HG02885 (cell line): ENCODE measurements around the gene PDLIM7.

Source experiments
- ATAC-seq: cut with Tn5 transposase; IDR thresholded peaks from one replicate; pipeline ENCODE4 v1.9.1; 2021; ENCODE audit warnings: mild to moderate bottlenecking; ENCODE audit not compliant: unreplicated experiment, poor library complexity

PDLIM7 gene

GRCh38 chr5:177447611-177448243, 49.7 kb downstream of the PDLIM7 start:
- no peak for ATAC-seq

DNA sequence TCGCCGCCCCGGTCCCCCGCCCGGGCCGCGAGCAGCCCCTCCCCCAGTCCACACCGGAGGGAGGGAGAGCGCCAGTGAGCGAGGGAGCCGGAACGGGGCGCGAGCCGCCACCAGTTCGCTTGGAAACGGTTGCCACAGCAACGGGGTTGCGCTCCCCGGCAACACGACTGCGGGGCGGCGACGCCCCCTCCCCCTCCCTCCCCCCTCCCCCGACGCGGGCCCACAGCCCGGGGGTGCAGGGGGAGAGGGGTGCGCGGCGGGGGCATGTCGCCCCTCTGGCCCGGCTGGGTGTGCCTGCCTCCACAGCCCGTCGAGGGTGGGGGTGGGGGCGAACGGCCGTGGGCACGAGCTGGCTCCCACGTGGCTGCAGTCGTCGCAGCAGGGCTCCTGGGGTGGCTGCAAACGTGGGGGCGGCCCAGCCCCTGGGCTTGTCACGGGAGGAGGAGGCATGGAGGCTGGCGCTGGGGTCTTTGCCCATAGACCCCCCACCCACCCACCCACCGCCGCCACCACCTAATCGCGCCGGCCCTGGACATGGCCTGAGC, 50.3 kb downstream of the PDLIM7 start:
- peak; percentile 10 for ATAC-seq

GRCh38 chr5:177446200-177447065, 51.0 kb downstream of the PDLIM7 start, which contains the start of gene PRR7:
TSS of gene PRR7 (plus strand) at chr5:177446814. CDS start at chr5:177455068, 8,254 bp downstream.
- ATAC-seq = peak; percentile 62

DNA sequence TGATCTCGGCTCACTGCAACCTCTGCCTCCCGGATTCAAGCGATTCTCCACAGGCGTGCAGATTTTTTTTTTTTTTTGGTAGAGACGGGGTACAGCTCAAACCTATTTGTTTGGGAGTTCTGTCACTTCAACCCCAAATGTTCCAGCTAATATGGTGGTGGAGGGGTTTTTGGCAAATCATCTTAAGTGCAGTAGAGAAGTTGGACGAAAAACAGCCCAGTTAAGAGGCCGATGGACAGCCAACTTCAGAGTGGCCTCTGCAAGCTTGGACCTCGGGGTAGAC, 51.5 kb downstream of the PDLIM7 start:
- ATAC-seq = no peak

- no peak for ATAC-seq
Observed at GRCh38 chr5:177445052-177445916, 52.1 kb downstream of the PDLIM7 start.

DNA sequence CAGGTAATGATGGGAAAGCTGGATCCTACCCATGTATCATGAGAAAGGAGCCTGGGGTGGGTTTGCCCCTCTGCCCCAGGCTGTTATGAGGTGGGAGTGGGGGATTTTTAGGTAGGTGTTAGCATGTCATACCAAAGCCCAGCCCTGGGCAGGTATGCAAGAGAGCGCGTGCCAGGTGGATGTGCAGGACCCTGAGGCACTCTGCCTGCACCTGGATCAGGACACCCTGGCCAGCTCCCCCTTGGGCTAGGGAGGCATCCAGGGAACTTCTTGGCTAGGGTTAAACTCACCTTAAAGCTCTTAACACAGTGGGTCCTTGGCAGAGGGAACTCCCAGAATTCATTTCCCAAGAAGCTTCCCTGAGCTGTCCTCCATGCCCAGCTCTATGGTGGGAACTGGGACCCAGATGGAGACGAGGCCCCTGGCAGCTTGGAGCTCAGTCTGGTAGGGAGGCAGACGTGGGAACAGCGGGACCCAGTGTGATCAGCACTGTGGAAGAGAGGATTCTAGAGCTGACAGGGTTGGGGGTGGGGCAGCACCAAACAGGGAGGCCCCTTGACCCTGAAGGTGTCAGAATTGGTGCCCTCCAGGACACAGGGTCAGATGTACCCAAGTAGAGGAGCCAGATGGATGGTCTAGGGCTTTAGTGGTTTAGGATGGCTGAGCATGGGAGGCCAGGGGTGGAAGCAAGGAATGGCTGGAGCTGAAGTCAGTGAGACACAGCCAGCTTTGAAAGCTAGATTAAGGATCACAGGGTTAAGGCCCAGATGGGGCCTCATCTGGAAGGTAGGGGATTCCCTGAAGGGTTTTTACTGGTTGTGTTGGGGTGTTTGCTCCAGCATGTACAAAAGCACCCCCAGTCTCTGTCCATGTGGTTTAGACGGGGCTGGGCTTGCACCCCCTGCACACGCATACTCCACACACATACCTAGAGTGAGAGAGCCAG, 53.0 kb downstream of the PDLIM7 start:
- no peak for ATAC-seq

GRCh38 chr5:177443144-177443983, 54.0 kb downstream of the PDLIM7 start:
- no peak for ATAC-seq

GRCh38 chr5:177442066-177442826, 55.2 kb downstream of the PDLIM7 start:
- ATAC-seq = no peak

DNA sequence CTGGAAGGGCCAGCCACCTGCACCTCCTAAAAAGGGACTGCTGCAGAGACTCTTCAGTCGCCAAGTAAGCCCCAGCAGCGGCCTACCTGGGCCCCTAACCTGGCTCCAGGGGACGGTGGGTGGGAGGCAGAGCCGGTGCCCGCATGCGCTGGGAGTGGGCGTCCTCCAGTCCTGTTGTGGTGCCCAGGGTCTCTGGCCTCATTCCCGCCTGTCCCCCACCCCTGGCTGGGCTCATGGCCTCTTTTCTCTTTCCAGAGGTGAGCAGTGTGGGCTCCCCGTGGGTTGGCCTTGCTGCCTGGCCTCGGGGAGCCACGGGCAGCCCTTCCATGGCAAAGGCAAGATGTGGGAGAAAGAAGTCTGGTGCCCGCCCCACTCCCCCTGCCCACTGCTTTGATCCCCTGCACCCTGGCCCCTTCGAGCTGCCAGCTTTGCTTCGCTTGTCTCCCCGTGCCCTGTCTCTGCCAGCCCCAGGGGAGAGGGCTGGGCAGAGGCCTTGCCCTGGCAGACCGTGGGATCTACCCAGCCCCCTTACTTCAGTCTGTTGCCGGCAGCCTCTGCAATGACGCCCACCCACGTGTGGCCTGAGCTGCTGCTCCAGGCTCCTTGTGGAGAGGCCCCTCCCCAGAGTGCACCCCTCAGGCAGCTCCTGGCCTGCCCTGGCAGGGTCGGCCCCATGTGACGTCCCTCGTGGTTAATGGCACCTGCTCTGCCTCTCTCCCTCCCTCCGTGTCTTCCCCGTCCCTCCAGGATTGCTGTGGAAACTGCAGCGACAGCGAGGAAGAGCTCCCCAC, 56.2 kb downstream of the PDLIM7 start:
- ATAC-seq = no peak

GRCh38 chr5:177440211-177440989, 57.0 kb downstream of the PDLIM7 start:
- ATAC-seq = no peak

GRCh38 chr5:177439518-177440053, 57.8 kb downstream of the PDLIM7 start:
- ATAC-seq = no peak

GRCh38 chr5:177438468-177438867, 58.9 kb downstream of the PDLIM7 start:
- ATAC-seq = no peak

GRCh38 chr5:177437623-177438022, 59.8 kb downstream of the PDLIM7 start:
- ATAC-seq = no peak

- no peak for ATAC-seq
Observed at GRCh38 chr5:177435847-177436536, 61.4 kb downstream of the PDLIM7 start.

DNA sequence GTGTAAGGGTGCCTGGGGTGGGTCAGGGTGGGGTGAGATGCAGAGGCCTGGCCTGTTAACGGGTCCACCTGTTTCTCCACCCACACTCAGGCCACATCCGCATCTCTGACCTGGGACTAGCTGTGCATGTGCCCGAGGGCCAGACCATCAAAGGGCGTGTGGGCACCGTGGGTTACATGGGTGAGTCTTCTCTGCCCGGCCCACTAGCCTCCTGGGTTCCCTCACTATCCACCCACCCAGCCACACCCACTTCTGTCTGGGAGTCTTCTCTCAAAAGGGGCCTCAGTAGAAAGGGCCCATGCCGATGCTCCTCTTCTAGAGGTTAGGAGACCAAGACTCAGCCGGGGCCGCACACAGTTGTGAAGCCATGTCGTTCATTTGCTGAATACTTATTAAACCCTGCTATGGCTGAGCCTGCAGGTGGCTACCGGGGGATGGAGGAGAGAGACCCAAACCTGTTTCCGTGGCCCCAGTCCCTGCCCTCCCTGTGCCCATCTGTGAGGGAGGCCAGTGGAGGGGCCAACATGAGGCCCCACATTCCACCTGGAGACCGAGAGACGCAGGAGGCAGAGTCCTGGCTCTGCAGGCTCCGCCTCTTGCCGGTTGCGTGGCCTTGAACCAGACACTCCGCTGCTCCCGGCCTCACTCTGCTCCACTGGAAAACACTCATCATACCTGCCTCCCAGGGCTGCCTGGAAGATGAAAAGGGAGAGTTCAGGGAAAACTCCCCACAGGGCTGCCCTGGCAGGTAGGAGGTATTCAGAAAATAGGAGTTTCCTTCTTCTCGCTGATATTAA, 62.3 kb downstream of the PDLIM7 start:
- no peak for ATAC-seq
